GM21737 (cell line): ENCODE data around the gene TGFA.
A peak's percentile ranks its signal among the peaks of the same experiment; 100 is the strongest.

Experiments used
- ATAC-seq: cut with Tn5 transposase; IDR thresholded peaks from one replicate; pipeline ENCODE4 v1.9.1; 2021; ENCODE audit warnings: mild to moderate bottlenecking, moderate library complexity; ENCODE audit not compliant: unreplicated experiment

Gene TGFA

DNA sequence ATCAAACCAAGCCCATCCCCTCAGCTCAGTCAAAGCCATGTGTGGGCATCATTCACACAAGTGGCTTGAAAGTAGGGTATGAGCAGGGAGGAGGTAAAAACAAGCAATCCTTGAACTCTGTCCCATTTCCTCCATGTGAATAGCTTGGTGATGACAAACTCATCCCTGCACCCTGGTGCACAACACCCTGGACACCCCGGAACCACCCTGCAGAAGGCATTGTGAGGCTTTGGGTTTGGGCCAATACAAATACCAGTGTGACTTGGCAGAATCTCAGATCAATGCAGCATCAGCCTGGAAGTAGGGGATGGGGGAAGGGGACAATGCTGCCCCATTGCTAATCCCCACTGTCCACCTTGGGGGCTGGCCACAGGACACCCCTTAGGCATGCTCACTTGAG is 28.6 kb downstream of the TGFA start:
- ATAC-seq = no peak

DNA sequence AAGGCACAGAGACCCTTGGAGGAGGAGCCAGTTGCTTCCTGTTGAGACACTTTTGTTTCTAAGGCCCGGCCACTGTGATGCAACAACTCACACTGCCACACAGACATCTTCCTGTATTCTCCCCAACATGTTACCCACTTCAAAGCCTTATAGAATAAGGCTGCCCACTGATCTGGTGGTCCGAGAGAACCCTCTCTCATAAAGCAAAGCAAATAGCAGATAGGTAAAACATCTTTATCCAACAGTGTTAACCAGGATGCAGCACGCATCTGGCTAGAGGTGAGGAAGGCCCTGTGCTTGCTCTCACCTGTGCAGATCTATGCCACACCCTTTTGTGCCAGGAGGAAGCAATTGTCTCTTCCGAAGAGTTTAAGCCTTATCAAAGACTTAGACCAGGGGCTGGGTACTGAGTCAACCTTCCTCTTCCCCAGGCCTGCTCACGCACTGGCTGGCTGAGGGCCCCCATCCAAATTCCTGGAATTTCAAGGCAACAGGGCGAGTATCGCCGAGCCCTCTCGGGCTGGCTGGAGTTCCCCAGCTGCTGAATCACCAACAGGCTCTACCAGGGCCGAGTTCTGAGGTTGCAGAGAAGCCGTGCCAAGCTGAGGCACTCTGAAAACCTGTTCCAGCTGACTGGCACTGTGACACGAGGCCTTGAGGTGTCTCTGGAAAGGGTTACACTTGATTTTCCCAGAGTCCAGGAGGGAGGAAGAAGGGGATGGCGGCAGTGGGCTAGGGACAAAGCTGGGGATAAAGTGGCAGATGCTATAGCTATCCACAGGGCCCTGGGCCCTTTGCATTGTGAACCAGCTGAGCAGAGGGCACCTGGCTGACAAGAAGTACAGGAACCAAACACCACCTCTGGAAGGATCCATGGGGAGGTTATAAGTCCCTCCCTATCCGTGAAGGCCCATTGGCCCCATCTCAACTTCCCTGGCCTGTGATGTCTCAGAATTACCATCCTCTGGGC is 29.3 kb downstream of the TGFA start:
- ATAC-seq = no peak

DNA sequence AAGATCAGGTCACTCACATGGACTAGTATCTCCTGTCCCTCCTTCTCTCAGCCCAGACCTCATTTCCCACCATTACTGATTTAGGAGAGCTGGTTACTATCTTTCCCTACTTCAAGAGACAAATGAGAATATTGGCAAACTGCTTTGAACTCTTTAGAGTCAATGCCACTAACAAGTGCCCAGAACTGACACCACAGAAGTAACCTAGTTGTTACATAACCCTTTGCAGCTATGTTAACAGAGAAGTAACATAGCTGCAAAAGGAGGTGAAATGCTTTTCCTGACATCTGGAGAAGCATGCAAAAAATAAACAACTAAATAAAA is 30.0 kb downstream of the TGFA start:
- ATAC-seq = no peak

DNA sequence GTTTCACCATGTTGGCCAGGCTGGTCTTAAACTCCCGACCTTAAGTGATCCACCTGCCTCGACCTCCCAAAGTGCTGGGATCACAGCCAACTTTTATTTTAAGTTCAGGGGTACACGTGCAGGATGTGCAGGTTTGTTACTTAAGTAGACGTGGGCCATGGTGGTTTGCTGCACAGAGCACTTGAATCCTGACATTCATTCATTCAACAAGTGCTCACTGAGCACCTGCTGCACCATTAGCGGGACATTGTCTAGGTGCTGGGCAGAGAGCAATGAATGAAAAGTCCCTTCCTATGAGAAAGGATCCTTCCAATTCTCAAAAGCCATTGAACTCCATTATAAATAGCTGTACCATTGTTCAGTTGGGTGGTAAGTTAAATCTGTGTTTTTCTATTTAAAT is 31.0 kb downstream of the TGFA start:
- ATAC-seq = no peak

DNA sequence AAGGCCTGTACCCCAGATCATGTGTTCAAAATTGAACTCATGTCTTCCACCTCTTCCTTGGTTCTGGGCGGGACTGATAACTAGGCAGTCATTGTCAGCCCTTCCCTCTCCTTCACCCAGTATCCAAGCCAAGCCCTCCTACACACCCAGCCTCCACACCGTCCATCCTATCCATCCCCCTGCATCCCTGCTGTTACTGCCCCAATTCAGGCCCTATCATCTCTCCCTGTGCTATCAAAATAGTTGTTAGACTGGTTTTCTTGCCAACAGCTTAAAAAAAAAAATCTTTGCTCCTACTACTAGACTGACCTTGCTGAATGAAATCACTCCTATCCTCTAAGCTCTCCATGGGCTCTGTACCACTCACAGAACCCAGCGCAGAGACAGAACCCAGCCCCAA is 32.8 kb downstream of the TGFA start:
- ATAC-seq = no peak

DNA sequence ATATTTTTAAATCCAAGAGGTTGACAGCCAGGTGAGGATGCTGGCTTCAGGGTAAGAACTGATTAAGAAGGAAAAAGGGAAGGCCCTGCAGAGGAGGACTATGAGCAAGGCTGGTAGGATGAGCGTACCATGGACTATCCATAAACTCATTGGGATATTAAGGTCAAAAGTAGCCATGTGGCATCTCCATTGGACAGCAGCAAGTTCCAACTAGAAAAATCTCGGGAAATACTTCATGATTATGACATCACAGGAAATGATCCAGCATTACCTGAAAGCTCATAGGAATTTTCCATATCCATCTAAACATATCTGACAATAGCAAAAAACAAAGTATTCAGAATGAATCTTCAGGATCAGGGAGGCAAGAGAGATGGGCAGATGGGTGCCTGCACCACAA is 34.2 kb downstream of the TGFA start:
- ATAC-seq = no peak

DNA sequence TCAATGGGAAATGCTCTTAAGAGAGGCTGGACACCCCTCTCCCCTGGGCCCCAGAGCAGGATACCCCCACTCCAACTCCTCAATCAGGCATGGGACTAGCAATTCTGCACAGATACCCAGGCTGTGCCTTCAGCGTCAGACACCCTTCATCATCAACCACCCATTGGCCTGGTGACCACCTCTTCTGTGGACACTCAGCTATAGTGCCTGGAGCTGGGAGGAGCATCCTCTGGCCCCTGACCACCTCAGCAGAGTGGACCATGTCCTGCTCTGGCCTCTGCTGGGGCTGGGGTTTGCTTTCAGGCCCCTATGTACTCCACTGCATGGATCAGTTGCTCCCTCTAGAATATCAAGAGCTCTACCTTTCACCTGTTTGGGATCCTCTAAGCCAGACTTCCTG is 35.1 kb downstream of the TGFA start:
- no peak for ATAC-seq

DNA sequence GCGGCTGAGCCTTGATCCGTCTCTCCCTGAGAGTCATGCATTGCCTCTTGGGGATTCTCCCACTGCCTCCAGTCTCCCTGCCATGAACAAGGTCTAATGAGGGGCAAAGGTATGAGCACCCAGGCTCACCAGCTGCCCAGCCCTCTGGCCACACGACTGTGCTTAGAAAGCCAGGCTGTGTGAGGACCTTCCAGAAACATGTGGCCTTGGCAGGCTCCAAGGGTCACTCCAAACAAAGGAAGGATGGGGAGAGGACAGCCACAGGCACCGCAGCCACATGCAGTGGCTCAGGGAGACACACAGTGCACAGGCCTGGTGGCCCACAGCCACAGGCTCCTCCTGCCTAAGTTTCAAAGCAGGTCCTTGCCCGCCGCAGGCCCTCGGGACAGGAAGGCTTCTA is 35.8 kb downstream of the TGFA start:
- no peak for ATAC-seq

DNA sequence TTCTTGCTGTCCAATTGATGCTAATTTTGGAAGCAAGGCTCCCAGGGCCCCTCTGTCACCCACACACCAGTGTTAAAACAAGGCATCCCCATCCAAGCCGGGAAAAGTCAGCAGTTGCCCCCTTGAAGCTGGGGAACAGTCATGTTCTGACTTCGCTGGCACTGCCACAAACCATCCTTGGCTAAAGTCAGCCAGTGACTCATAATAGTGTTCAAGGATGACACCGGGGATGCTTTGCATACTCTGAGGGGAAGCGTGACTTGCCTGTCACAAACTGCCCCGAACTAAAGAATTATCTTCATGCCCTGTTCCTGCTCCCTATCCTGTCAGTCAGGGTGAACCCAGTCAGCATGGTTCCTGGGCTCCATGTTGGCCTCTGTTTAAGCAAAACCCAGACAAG is 37.0 kb downstream of the TGFA start:
- peak; percentile 93 for ATAC-seq

DNA sequence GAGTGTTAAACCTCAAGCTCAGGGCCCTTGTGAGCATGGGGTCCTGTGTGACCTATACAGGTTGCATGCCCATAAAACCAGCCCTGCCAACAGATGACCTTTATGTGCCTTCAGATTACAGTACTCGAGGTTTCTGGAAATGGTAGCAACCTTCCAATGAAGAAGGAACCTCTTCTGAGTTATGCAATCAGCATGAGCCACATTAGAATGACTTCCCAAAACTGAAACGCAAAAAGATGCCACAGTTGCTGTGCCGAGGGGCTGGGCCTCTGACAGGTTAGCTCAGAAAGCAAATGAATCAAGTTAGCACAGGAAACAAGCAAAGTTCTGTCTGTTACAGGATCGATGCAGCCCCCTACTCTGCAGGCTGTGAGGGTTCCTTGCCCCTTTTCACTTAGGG is 37.7 kb downstream of the TGFA start:
- no peak for ATAC-seq

DNA sequence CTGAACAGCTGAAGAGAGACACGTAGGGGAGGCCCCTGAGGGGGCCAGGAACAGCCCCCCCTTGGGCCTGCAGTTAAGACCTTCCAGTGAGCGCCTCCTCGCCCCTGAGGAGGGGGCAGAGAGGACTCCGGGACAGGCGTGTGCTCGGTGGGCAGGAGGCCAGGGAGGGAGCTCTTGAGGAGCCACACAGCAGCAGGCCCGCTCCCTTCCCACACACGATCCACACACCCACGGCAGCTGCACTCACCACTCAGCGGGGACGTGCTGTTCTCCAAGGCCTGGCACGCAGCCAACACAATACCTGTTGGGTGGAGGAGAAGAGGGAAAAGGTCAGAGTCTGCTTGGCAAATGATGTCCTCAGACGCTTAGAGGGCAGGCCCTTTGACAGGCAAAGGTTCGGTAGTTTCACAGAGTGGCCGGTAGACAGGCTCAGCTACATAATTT is 39.0 kb downstream of the TGFA start:
- ATAC-seq = no peak

DNA sequence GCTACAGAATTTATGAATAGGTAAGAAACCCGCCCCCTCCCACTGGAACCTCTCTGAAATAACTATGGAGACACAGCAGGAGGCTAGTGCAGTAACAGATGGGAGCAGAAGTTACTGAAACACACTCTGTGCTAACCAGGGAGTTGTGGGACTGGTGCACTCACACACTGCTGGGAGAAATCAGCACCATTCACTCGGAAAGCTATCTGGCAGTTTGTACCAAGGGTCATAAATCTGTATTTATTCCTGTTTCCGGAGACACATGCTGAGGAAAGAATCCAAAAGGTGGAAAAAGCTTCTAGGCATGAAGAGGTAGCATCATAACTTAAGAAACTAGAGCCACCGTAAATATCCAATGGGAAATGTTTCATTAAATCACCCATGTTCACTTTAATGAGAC is 39.9 kb downstream of the TGFA start:
- no peak for ATAC-seq

DNA sequence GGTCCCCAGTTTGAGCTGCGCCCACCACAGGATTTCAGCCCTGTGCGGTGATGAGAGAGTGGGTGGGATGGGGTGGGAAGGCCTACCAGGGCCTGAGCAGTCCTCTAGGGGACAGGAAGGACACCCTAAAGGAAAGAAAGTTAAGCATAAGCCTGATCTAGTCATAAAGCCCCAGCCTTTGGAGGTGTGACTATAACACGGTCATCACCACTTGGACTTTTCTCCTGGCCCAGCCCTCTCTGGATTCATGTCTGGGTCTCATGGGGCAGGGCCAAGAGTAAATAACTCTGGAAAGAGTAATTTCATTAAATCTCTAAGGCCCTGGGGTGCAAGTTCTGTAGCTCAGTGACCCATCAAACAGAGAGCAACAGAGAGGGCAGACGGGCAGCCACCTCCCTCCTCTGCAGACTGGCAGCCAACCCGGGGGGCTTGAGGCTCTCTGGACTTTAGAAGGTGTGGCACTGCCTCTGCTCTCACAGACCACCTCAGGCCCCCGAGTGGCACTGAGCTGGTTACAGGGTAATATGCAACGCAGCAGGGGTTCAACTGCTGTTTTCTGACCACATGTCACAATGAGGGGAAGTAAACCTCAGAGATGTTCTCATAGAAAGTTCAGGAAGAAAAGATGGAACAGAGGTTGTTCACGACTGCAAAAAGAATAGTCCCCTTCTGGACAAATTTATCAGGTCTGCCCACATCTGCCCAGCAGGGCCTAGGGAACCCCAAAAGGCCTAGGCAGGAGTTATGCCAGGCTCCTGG is 41.5 kb downstream of the TGFA start:
- ATAC-seq = no peak

DNA sequence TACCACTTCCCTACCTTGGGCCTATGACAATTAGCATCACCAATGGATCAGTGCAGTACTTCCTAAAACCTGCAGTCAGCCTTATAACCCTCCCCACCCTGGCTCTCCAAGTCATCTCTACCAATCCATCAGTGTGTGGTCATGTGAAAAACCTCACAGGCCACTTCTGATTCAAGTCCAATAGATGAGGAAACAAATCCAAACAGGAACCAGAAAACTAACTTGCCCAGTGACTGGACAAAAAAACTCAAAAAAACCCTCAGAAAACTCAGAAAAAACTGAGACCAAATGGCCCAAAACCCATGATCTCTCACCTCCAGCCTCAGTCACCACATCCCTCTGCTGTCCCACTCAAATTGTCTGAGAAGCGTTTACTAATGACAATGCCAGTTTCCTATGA is 43.3 kb downstream of the TGFA start:
- ATAC-seq = no peak

DNA sequence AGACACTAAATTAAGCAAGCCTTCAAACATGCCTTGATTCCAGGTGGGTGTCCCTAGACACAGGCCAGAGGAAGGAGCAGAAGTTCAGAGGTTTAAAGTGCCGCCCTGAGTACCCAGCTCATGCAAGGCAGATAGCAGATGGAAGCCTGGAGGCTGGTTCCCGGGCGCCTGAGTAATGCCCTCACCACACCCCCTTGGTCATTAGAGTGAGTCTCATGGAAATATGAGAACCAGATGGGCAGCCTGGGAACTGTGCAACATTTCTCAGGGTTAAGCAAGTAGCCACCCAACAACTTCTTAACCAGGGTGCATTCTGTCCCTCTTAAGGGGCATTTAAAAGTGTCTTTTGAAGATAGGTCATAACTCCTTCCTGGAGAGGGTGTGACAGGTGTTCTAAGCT is 44.1 kb downstream of the TGFA start:
- no peak for ATAC-seq

DNA sequence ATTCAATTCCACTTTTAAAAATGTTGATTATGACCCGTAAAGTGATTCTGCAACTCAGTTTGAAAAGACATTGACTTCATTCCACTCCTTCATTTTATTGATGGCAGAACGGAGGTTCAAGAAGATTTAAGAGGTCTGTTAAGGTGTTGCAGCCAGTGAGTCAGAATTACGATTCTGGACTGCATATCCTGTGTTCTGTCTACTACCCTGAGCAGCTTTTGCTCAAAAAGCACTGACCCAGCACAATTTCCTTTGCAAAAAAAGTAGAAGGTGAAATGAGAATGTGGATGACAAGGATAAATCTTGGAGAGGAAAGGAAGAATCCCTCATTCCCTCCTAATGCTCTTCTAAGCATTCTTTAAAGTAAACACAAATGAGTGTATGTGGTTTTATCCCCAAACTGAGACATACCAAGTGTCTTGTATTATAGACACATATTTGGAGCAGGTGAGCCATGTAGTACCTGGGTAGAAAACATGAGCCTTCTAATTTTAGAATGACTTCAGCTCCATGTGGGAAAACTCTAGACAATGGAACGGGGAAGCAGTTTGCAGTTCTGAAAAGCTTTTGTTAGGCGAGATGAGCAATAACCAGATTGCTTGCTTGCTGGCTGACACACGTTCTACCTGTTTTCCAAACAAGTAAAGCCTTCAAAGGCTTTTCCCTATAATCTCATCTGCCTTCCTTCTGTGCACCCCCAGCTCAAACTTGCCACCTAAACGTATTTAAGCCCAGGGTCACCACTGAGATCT is 44.7 kb downstream of the TGFA start:
- no peak for ATAC-seq

DNA sequence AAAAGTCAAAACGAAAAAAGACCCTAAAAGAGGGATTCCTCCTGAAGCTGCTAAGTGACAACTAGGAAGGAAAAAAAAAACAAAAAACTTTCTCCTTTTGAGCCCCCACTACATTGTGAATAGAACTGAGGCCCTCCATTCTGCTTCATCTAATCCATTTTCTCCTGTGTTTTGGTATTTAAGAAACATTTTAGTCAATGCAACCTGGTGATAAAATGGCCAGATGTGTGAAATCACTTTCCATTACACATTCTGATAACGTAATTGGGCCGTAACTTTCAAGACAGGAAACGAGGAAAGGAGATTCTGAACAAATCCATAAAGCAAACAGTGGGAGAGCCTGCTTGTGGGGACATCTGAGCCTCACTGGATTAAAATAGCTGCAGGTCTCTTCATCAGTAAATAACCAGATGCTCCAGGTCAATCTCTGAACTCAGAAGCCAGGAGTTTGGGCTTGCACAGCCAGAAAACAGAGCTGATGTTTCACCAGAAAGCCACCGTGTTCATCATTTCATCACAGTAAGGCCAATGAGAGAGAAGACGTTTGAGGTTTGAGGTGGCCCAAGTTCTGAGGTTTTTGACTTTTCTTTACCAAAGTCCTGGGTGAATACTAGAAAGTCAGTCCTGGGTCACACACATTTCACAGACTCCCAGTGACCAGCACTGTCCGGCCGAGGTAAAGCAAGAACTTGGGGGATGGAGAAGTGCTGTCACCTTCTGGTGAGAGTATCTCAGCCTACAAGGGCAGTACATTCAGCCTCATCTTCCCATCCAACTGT is 47.8 kb downstream of the TGFA start:
- no peak for ATAC-seq

DNA sequence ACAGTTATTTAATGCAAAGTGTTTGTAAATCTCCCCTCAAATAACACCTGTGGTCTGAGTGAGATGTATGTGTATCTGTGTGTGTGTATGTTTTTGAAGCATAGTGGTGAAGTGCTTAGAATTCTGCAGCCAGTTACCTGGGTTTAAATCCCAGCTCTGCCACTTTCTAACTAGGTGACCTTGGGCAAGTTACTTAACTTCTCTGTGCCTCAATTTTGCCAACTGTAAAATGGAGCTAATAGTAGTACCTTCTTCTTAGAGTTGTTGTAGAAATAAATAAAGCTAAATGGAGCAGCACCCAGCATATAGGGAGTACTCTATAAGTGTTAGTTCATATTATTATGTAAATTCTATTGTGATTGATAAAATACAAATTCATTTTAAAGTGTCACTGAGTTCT is 48.9 kb downstream of the TGFA start:
- no peak for ATAC-seq

DNA sequence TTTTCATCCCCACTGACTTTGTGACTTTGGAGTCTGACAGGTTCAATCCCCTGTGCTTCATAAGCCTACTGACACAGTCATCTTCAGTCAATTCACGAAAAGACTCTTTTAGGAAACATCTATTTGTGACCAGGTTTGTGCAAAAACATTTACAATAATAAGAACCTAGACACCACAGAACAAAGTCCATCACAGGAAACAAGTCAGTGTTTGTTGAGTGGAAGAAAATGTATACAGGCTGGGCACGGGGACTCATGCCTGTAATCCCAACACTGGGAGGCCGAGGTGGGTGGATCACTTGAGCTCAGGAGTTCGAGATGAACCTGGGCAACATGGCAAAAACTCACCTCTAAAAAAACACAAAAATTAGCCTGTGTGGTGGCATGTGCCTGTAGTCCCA is 49.7 kb downstream of the TGFA start:
- no peak for ATAC-seq

DNA sequence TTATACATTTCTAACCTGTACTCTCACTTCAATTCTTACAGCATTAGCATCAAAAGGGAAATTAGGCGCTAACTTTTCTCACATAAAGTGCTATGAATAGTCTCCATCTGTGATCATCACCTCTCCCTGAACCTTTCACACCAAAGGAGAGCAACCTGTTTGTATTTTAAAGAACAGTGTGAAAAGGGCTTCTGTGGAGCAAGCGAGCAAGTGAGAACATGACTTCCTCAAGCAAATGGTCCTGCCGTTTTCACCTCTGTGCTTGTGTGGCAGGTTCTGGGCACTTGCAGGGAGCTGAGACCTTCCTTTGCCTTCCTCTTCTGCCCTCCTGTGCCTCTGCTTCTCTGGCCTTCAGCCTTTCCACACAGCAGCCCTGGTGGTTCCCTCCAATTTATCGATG is 51.9 kb downstream of the TGFA start:
- no peak for ATAC-seq

DNA sequence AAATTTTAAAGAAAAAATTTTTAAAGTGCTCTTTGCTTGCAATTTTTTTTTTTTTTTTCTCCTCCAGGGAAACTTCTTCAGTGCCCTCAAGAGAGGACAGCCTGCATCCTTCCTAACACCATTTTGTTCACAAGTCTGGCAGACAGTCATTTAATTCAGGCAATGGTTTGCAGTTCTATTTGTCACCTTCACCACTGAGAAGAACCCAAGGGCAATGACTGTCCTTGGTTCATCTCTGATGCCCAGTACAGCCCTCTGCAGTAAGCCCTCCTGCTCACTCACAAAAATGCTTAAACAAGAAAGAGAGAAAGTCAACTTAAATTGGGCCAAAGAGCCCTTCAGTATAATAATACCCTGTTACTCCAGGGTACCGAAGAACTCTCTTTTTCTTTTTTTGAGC is 52.4 kb downstream of the TGFA start:
- no peak for ATAC-seq
